ENCODE results near the gene OGDHL. TPM values are rescaled to one million over a fixed set of nuclear protein-coding genes. Genes with fewer than 3 reads are reported as not detected.
A peak's percentile ranks its signal among the peaks of the same experiment; 100 is the strongest.
"Not testable (repeated sequence)": the region's sequence is repeated elsewhere in the genome, so short reads cannot be mapped to it uniquely, and the experiment has no call there.

Gene OGDHL
- total RNA-seq, 1 experiment from 2014 or later, result 21.4 TPM

- no peaks in the 10 kb centered on the region for H3K27me3 Mint-ChIP-seq (ENCODE audit: insufficient read depth, unreplicated experiment)
These were observed 5.5 kb downstream of the OGDHL start for GRCh38 chr10:49756641-49757040.

GRCh38 chr10:49756031-49756430 is 6.1 kb downstream of the OGDHL start:
- ChIA-PET CTCF (no interaction called here), POLR2A (no interaction called here)
- no TSS peak for BruUV-seq (replicated peaks)
- peaks cover 6% of the 10 kb centered on the region for H3K36me3 Mint-ChIP-seq (ENCODE audit: insufficient read depth, unreplicated experiment)
- no peak overlapping the region for H3K27ac Mint-ChIP-seq (ENCODE audit: unreplicated experiment)
- intact Hi-C loops (cut with micrococcal nuclease; ENCODE audit: unreplicated experiment), result no loop called here
- H3K4me3 Mint-ChIP-seq (ENCODE audit: unreplicated experiment), result no peak overlapping the region
- DNase-seq, result no peak
- Histone ChIP-seq H3K36me3 (ENCODE audit: control insufficient read depth, insufficient read depth, low read length) (no peaks in the 10 kb centered on the region), H3K4me3 (ENCODE audit: low read depth, low read length) (no peak overlapping the region), H3K9me3 (no peaks in the 10 kb centered on the region), H3K27me3 (replicated peaks; ENCODE audit: control insufficient read depth, insufficient read depth, low read length) (no peaks in the 10 kb centered on the region), H3K4me1 (no peaks in the 10 kb centered on the region)
- H3K4me1 Mint-ChIP-seq (ENCODE audit: low read depth, unreplicated experiment), result no peaks in the 10 kb centered on the region
- no peaks in the 10 kb centered on the region for H3K9me3 Mint-ChIP-seq (ENCODE audit: unreplicated experiment)
- H3K27me3 Mint-ChIP-seq (ENCODE audit: insufficient read depth, unreplicated experiment), result no peaks in the 10 kb centered on the region
- TF ChIP-seq CTCF (IDR thresholded peaks at IDR 0.05; ENCODE audit: insufficient read depth in 1 of 2, low read depth in 1 of 2, low read length in 1 of 2, severe bottlenecking in 1 of 2, unreplicated experiment in 1 of 2), result no peak

More at GRCh38 chr10:49756641-49757040, 5.5 kb downstream of the OGDHL start:
- Histone ChIP-seq H3K27me3 (replicated peaks; ENCODE audit: control insufficient read depth, insufficient read depth, low read length) (no peaks in the 10 kb centered on the region), H3K9me3 (no peaks in the 10 kb centered on the region), H3K36me3 (ENCODE audit: control insufficient read depth, insufficient read depth, low read length) (no peaks in the 10 kb centered on the region), H3K4me3 (ENCODE audit: low read depth, low read length) (no peak overlapping the region), H3K4me1 (no peaks in the 10 kb centered on the region)
- Mint-ChIP-seq H3K9me3 (ENCODE audit: unreplicated experiment) (no peaks in the 10 kb centered on the region), H3K36me3 (ENCODE audit: insufficient read depth, unreplicated experiment) (peaks cover 10% of the 10 kb centered on the region), H3K27ac (ENCODE audit: unreplicated experiment) (no peak overlapping the region), H3K4me3 (ENCODE audit: unreplicated experiment) (no peak overlapping the region), H3K4me1 (ENCODE audit: low read depth, unreplicated experiment) (no peaks in the 10 kb centered on the region)
- intact Hi-C loops (cut with micrococcal nuclease; ENCODE audit: unreplicated experiment), result no loop called here
- ChIA-PET CTCF (no interaction called here), POLR2A (no interaction called here)
- no peak for DNase-seq
- BruUV-seq (replicated peaks), result no TSS peak
- TF ChIP-seq CTCF (IDR thresholded peaks at IDR 0.05; ENCODE audit: insufficient read depth in 1 of 2, low read depth in 1 of 2, low read length in 1 of 2, severe bottlenecking in 1 of 2, unreplicated experiment in 1 of 2), result no peak

DNA sequence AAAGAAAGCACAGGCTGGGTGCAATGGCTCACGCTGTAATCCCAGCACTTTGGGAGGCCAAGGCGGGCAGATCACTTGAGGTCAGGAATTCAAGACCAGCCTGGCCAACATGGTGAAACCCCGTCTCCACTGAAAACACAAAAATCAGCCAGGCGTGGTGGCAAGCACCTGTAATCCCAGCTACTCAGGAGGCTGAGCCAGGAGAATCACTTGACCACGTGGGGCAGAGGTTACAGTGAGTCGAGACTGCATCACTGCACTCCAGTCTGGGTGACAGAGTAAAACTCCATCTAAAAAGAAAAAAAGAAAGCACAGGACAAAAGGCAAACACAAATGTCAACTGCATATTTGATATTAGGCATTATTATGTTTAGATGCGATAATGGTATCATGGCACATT is 7.2 kb downstream of the OGDHL start:
- H3K4me3 Mint-ChIP-seq (ENCODE audit: unreplicated experiment); H3K27me3 Mint-ChIP-seq (ENCODE audit: insufficient read depth, unreplicated experiment); POLR2A ChIA-PET; CTCF ChIA-PET; H3K9me3 ChIP-seq; DNase-seq; intact Hi-C loops (cut with micrococcal nuclease; ENCODE audit: unreplicated experiment); H3K27me3 ChIP-seq (replicated peaks; ENCODE audit: control insufficient read depth, insufficient read depth, low read length); H3K27ac Mint-ChIP-seq (ENCODE audit: unreplicated experiment); BruUV-seq (replicated peaks); H3K36me3 Mint-ChIP-seq (ENCODE audit: insufficient read depth, unreplicated experiment); H3K36me3 ChIP-seq (ENCODE audit: control insufficient read depth, insufficient read depth, low read length); H3K4me1 ChIP-seq; H3K4me3 ChIP-seq (ENCODE audit: low read depth, low read length); H3K4me1 Mint-ChIP-seq (ENCODE audit: low read depth, unreplicated experiment); H3K9me3 Mint-ChIP-seq (ENCODE audit: unreplicated experiment): not testable (repeated sequence)

DNA sequence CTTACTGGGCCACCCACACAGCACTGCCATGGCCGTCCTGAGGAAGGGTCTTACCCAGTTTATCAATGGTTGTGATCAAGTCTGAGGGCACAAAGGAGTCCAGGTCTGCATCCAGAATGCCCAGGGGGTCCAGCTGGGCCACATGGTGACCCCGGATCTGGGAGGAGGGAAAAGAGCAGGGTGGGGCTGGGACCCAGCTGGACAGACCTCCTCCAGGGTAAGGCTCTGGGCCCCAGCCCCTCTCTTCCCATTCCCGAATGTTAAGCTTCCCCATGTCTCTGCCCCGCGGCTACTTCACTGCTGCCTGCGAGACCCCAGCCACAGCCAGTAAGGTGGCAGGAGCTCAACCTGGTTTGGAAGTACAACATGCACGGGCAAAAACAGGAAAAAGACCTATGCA is 9.5 kb downstream of the OGDHL start:
- Mint-ChIP-seq H3K27ac (ENCODE audit: unreplicated experiment) (no peak overlapping the region), H3K36me3 (ENCODE audit: insufficient read depth, unreplicated experiment) (peaks cover 6% of the 10 kb centered on the region), H3K4me3 (ENCODE audit: unreplicated experiment) (no peak overlapping the region), H3K27me3 (ENCODE audit: insufficient read depth, unreplicated experiment) (no peaks in the 10 kb centered on the region), H3K9me3 (ENCODE audit: unreplicated experiment) (no peaks in the 10 kb centered on the region), H3K4me1 (ENCODE audit: low read depth, unreplicated experiment) (no peaks in the 10 kb centered on the region)
- Histone ChIP-seq H3K4me3 (ENCODE audit: low read depth, low read length) (no peak overlapping the region), H3K9me3 (no peaks in the 10 kb centered on the region), H3K27me3 (replicated peaks; ENCODE audit: control insufficient read depth, insufficient read depth, low read length) (no peaks in the 10 kb centered on the region), H3K4me1 (no peaks in the 10 kb centered on the region), H3K36me3 (ENCODE audit: control insufficient read depth, insufficient read depth, low read length) (no peaks in the 10 kb centered on the region)
- TF ChIP-seq CTCF (IDR thresholded peaks at IDR 0.05; ENCODE audit: insufficient read depth in 1 of 2, low read depth in 1 of 2, low read length in 1 of 2, severe bottlenecking in 1 of 2, unreplicated experiment in 1 of 2), result no peak
- peak in 1 of 2 experiments; percentile 19 for DNase-seq
- CTCF ChIA-PET, result no interaction called here
- POLR2A ChIA-PET, result interaction anchor here (0.6 kb wide), 1 partner anchor 34 kb away, joined by 9 read pairs; no protein-coding TSS in a partner anchor
- no TSS peak for BruUV-seq (replicated peaks)
- intact Hi-C loops (cut with micrococcal nuclease; ENCODE audit: unreplicated experiment), result no loop called here
